ENCODE results near the gene RNF214. TPM values are rescaled to one million over a fixed set of nuclear protein-coding genes. Genes with fewer than 3 reads are reported as not detected.

RNF214 gene
- total and polyA plus RNA-seq, 2 of the 13 experiments (the other 11 are each of a cell fraction or from before 2014, with no cell fraction given), result 10.7 to 12.6 TPM

GRCh38 chr11:117226388-117227385 is 5.8 kb upstream of the RNF214 start (continued):
- TF ChIP-seq ZNF280B (CRISPR knock-in tag; IDR thresholded peaks at IDR 0.05; ENCODE audit: borderline replicate concordance) (no peak), RNF219 (CRISPR knock-in tag; IDR thresholded peaks at IDR 0.05) (no peak), HNF1A (IDR thresholded peaks at IDR 0.05; ENCODE audit: low read depth) (no peak), HNF1A (CRISPR knock-in tag; IDR thresholded peaks at IDR 0.05; ENCODE audit: borderline replicate concordance) (no peak)

All from HepG2 (cell line).